ENCODE measurements around the gene COL16A1.

DNA sequence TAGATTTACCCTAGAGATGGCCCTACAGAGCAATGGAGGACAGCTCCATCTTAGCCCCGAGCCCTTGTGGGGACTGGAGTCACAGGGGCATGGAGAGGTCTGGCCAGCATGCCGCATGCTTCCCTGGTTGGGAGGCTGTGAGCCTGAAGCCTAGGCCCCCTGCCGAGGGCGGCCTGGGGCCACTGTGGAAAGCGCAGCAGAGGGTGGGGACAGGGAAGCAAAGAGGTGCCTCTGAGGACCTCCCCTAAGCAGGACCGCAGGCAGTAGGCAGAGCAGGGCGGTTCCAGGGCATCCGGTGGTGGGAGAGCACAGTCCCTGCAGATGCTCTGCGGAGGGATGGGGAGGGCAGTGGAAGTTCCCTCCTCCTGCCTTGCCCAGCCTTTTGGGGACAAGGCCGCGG lies 32.7 kb downstream of the COL16A1 start:
- TF ChIP-seq, protein P1, sequence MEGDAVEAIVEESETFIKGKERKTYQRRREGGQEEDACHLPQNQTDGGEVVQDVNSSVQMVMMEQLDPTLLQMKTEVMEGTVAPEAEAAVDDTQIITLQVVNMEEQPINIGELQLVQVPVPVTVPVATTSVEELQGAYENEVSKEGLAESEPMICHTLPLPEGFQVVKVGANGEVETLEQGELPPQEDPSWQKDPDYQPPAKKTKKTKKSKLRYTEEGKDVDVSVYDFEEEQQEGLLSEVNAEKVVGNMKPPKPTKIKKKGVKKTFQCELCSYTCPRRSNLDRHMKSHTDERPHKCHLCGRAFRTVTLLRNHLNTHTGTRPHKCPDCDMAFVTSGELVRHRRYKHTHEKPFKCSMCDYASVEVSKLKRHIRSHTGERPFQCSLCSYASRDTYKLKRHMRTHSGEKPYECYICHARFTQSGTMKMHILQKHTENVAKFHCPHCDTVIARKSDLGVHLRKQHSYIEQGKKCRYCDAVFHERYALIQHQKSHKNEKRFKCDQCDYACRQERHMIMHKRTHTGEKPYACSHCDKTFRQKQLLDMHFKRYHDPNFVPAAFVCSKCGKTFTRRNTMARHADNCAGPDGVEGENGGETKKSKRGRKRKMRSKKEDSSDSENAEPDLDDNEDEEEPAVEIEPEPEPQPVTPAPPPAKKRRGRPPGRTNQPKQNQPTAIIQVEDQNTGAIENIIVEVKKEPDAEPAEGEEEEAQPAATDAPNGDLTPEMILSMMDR (IDR thresholded peaks at IDR 0.05): no peak
- TF ChIP-seq POLR2A (IDR thresholded peaks at IDR 0.05): no peak

Data from lower leg skin (tissue), 3 donors.